Adrenal gland (tissue), 12 donors: Measurements from ENCODE around the gene LSM4. TPM values are rescaled to one million over a fixed set of nuclear protein-coding genes. Genes with fewer than 3 reads are reported as not detected.

Source experiments
- DNase-seq, 7 donors: peaks; one replicate each; pipeline ENCODE4 v3.0.0-alpha.2; 2019 to 2020
- H3K27ac ChIP-seq, 5 donors: fragments of 200-600 bp; sonication (generic) in 4 of 5; 1 replicate in 3 of 5; 2 replicates in 2 of 5; pipeline versions ENCODE4 v1.5.1 to v1.8.0; 2016 to 2020; ENCODE audit warnings: mild to moderate bottlenecking in 1 of 5
- H3K27me3 ChIP-seq: fragments of 200-600 bp; 2 replicates; pipeline ENCODE4 v1.8.0; 2021
- H3K36me3 ChIP-seq, 2 donors: fragments of 200-600 bp; replicated peaks in 1 of 2; 1 replicate in 1 of 2; 2 replicates in 1 of 2; pipeline versions ENCODE4 v1.5.1 to v1.8.0; 2018 to 2022
- H3K4me1 ChIP-seq, 2 donors: fragments of 200-600 bp; replicated peaks in 1 of 2; 1 replicate in 1 of 2; 2 replicates in 1 of 2; pipeline versions ENCODE4 v1.5.1 to v1.8.0; 2018 to 2021
- H3K4me3 ChIP-seq, 4 donors: fragments of 200-600 bp; sonication (generic) in 3 of 4; one replicate each; pipeline ENCODE4 v1.5.1; 2016 to 2018
- H3K9me3 ChIP-seq, 3 donors: fragments of 200-600 bp; sonication (generic) in 1 of 3; replicated peaks in 1 of 3; 1 replicate in 2 of 3; 2 replicates in 1 of 3; pipeline versions ENCODE4 v1.5.1 to v1.8.0; 2016 to 2021
- POLR2A ChIP-seq, 2 donors: fragments of 450-650 bp; IDR thresholded peaks; one replicate each; pipeline ENCODE4 v1.6.1; 2017; ENCODE audit warnings: antibody characterized with exemption in 2 of 2, mild to moderate bottlenecking in 2 of 2, moderate library complexity in 1 of 2
- WGBS, 4 donors: extraction: QIAGEN DNeasy Blood & Tissue Kit in 2 of 4; methylation state at CpG; one replicate each; pipeline versions ENCODE4 v1.1.5 to v1.1.7; 2013 to 2017; 5-methylcytosine and 5-hydroxymethylcytosine counted together
- intact Hi-C, 2 donors: fragments of 100-400 bp; cut with DNase I; formaldehyde crosslinking; loops; one replicate each; pipeline versions ENCODE4 v1.14.1 to v1.15.0; 2022 to 2023
- polyA plus RNA-seq, 3 donors: library from polyadenylated mRNA; stranded (reverse); fragments of 200-250 nt in 2 of 3; fragments of 350-450 nt in 1 of 3; fragmentation: Illumina TruSeq in 1 of 3; extraction: RNeasy Lipid Tissue Mini Kit (QIAGEN cat#74804) in 1 of 3; gene quantifications; one replicate each; pipeline ENCODE4 v1.2.3, GENCODE V29; 2013 to 2014
- total RNA-seq, 9 donors: library from RNA; depleted of rRNA in 4 of 9; stranded (reverse); fragments of >200 nt in 4 of 9; fragments of 120-200 nt in 1 of 9; fragmentation: NEBNext Ultra II Directional in 1 of 9; extraction: Animal tissue kit (Norgen Biotek cat#: 25700) in 1 of 9; gene quantifications; one replicate each; pipeline versions ENCODE4 v1.1.0 to v1.2.4, GENCODE V29; 2013 to 2023
- TF ChIP-seq, protein P1 (sequence below), 6 experiments: fragments of 450-650 bp in 4 of 6; fragments of 200-600 bp in 2 of 6; sonication (generic) in 1 of 6; IDR thresholded peaks; 1 replicate in 5 of 6; 2 replicates in 1 of 6; pipeline versions ENCODE4 v1.5.1 to v1.8.0; 2016 to 2021; ENCODE audit warnings: antibody characterized with exemption in 6 of 6, mild to moderate bottlenecking in 2 of 6, moderate library complexity in 1 of 6
- donor health status: healthy with polysubstance abuse.
- donor health status: Bipolar disorder and iron deficiency.
- donor health status: DM: yes; HTN: yes; CAD: no.
- donor health status: DM: no; HTN: no; CAD: no.
- donor health status: DM: no; HTN: no; CAD: no.
- donor health status: DM: yes; HTN: yes; CAD: no.

Gene LSM4
- total and polyA plus RNA-seq, 12 donors = 105 to 290 (median 161) TPM

GRCh38 chr19:18286973-18287635 is 35.8 kb downstream of the LSM4 start:
- intact Hi-C loops = no loop called here
- peak overlapping the region in 4 of 5 donors; percentile 75 to 100 (median 78) for H3K27ac ChIP-seq
- DNase-seq = peak in 1 of 7 donors; percentile 21

GRCh38 chr19:18284712-18285360 is 38.0 kb downstream of the LSM4 start:
- intact Hi-C loops = no loop called here
- no peak overlapping the region for H3K4me3 ChIP-seq
- no peaks in the 10 kb centered on the region for H3K9me3 ChIP-seq
- WGBS, 4 donors = 44 to 50% (median 47%) methylated on average over 12 of the region's 12 CpGs
- H3K4me1 ChIP-seq = peaks cover 16 to 35% of the 10 kb centered on the region in 2 donors
- no peaks in the 10 kb centered on the region for H3K36me3 ChIP-seq
- DNase-seq = peak in 1 of 7 donors; percentile 32
- H3K27ac ChIP-seq = peak overlapping the region; percentile 46 to 100 (median 75)
- H3K27me3 ChIP-seq = no peaks in the 10 kb centered on the region
- no peak for TF ChIP-seq POLR2A (IDR thresholded peaks at IDR 0.05)
- TF ChIP-seq, protein P1, sequence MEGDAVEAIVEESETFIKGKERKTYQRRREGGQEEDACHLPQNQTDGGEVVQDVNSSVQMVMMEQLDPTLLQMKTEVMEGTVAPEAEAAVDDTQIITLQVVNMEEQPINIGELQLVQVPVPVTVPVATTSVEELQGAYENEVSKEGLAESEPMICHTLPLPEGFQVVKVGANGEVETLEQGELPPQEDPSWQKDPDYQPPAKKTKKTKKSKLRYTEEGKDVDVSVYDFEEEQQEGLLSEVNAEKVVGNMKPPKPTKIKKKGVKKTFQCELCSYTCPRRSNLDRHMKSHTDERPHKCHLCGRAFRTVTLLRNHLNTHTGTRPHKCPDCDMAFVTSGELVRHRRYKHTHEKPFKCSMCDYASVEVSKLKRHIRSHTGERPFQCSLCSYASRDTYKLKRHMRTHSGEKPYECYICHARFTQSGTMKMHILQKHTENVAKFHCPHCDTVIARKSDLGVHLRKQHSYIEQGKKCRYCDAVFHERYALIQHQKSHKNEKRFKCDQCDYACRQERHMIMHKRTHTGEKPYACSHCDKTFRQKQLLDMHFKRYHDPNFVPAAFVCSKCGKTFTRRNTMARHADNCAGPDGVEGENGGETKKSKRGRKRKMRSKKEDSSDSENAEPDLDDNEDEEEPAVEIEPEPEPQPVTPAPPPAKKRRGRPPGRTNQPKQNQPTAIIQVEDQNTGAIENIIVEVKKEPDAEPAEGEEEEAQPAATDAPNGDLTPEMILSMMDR (IDR thresholded peaks at IDR 0.05) = no peak

More at GRCh38 chr19:18286973-18287635, 35.8 kb downstream of the LSM4 start:
- Histone ChIP-seq H3K36me3 (no peaks in the 10 kb centered on the region), H3K27me3 (no peaks in the 10 kb centered on the region), H3K4me1 (peaks cover 26 to 49% of the 10 kb centered on the region in 2 donors), H3K4me3 (no peak overlapping the region), H3K9me3 (no peaks in the 10 kb centered on the region)
- 85 to 90% (median 89%) methylated on average over 17 to 21 of the region's 21 CpGs for WGBS, 4 donors
- TF ChIP-seq, protein P1 (IDR thresholded peaks at IDR 0.05) = no peak
- no peak for TF ChIP-seq POLR2A (IDR thresholded peaks at IDR 0.05)

DNA sequence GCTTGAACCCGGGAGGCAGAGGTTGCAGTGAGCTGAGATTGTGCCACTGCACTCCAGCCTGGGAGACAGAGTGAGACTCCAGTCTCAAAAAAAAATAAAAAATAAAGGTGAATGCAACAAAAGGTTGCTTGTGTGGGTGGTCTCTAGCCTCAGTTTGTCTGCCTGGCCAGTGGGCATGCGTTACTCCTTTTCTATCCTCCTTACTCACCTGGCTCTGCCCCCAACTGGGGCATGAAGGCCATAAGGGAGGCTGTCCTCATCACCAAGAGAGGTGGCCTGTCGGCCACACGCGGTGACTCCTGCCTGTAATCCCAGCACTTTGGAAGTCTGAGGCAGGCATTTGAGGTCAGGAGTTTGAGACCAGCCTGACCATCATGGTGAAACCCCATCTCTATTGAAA is 39.5 kb downstream of the LSM4 start:
- no peak for DNase-seq
- H3K27me3 ChIP-seq = no peaks in the 10 kb centered on the region
- intact Hi-C loops = no loop called here
- H3K4me3 ChIP-seq = no peak overlapping the region
- WGBS, 4 donors = 74 to 88% (median 81%) methylated on average over 5 of the region's 5 CpGs
- H3K9me3 ChIP-seq = no peaks in the 10 kb centered on the region
- peaks cover 24 to 44% of the 10 kb centered on the region in 2 donors for H3K4me1 ChIP-seq
- H3K36me3 ChIP-seq = peaks cover 0 to 6% of the 10 kb centered on the region in 2 donors
- TF ChIP-seq, protein P1 (IDR thresholded peaks at IDR 0.05) = no peak
- no peak for TF ChIP-seq POLR2A (IDR thresholded peaks at IDR 0.05)
- peak overlapping the region; percentile 65 to 100 (median 99) for H3K27ac ChIP-seq

- Histone ChIP-seq H3K36me3 (peaks cover 0 to 9% of the 10 kb centered on the region in 2 donors), H3K9me3 (no peaks in the 10 kb centered on the region), H3K4me1 (peaks cover 30 to 50% of the 10 kb centered on the region in 2 donors), H3K27me3 (no peaks in the 10 kb centered on the region), H3K27ac (peak overlapping the region; percentile 65 to 100 (median 99)), H3K4me3 (peak overlapping the region in 1 of 4 donors; percentile 51)
- WGBS, 4 donors = 17 to 31% (median 19%) methylated on average over 4 of the region's 4 CpGs
- peak in 3 of 7 donors; percentile 37 to 59 (median 55) for DNase-seq
- intact Hi-C loops = no loop called here
- TF ChIP-seq POLR2A (IDR thresholded peaks at IDR 0.05) = no peak
- TF ChIP-seq, protein P1 (IDR thresholded peaks at IDR 0.05) = no peak
Measured at GRCh38 chr19:18282788-18283141, 40.1 kb downstream of the LSM4 start.
